SK-N-SH (cell line): ENCODE measurements around the gene GYS2. TPM values are rescaled to one million over a fixed set of nuclear protein-coding genes. Genes with fewer than 3 reads are reported as not detected.

Source experiments
- CTCF ChIA-PET: fragments of 300-600, 350-600 bp; formaldehyde crosslinking; extraction: SDS; loops from one replicate; lab custom pipeline; 2021; lab: Yijun Ruan, JAX
- POLR2A ChIA-PET: fragments of 350-600 bp; sonication (Branson Sonifier 250); formaldehyde crosslinking; extraction: SDS; loops from one replicate; lab custom pipeline; 2020; ENCODE audit warnings: antibody characterized with exemption, inconsistent platforms; lab: Yijun Ruan, JAX
- DNase-seq: peaks from one replicate; pipeline ENCODE4 v3.0.0; 2012
- H2AFZ ChIP-seq: fragments of 200-600 bp; sonication (generic); 2 replicates; pipeline ENCODE4 v1.8.1; 2016; ENCODE audit warnings: antibody characterized with exemption, mild to moderate bottlenecking, low read depth
- H3F3A ChIP-seq: fragments of 200-600 bp; sonication (generic); replicated peaks from 2 replicates; pipeline ENCODE3; 2016; ENCODE audit warnings: antibody characterized with exemption, mild to moderate bottlenecking; ENCODE audit not compliant: insufficient read depth
- H3K27ac ChIP-seq, 2 experiments: fragments of 200-500 bp in 1 of 2; fragments of 200-600 bp in 1 of 2; sonication (Bioruptor generic) in 1 of 2; sonication (generic), shearing (Covaris generic) in 1 of 2; 2 replicates each; pipeline versions ENCODE4 v1.5.1 to v1.6.1; 2014 to 2016; ENCODE audit warnings: low read depth in 2 of 2, inconsistent platforms in 1 of 2, low read length in 1 of 2, mild to moderate bottlenecking in 1 of 2, mixed read lengths in 1 of 2
- H3K27me3 ChIP-seq: fragments of 200-600 bp; sonication (generic), shearing (Covaris generic); 2 replicates; pipeline ENCODE4 v1.6.1; 2016; ENCODE audit warnings: mixed run types; ENCODE audit not compliant: insufficient read depth
- H3K36me3 ChIP-seq, 2 experiments: fragments of 200-500 bp in 1 of 2; fragments of 200-600 bp in 1 of 2; sonication (Bioruptor generic) in 1 of 2; sonication (generic) in 1 of 2; replicated peaks in 1 of 2; 2 replicates each; pipeline versions ENCODE3 to v1.5.1; 2014 to 2016; ENCODE audit warnings: low read length in 1 of 2, mild to moderate bottlenecking in 1 of 2; ENCODE audit not compliant: insufficient read depth in 2 of 2, control insufficient read depth in 1 of 2
- H3K4me1 ChIP-seq, 2 experiments: fragments of 200-500 bp in 1 of 2; fragments of 200-600 bp in 1 of 2; sonication (Bioruptor generic) in 1 of 2; sonication (generic), shearing (Covaris generic) in 1 of 2; 2 replicates each; pipeline versions ENCODE4 v1.5.1 to v1.6.1; 2014 to 2016; ENCODE audit warnings: low read depth in 1 of 2, low read length in 1 of 2, mixed run types in 1 of 2; ENCODE audit not compliant: insufficient read depth in 2 of 2, control insufficient read depth in 1 of 2
- H3K4me2 ChIP-seq: fragments of 200-600 bp; sonication (generic), shearing (Covaris generic); 2 replicates; pipeline ENCODE4 v1.6.1; 2017; ENCODE audit warnings: mixed run types
- H3K4me3 ChIP-seq, 2 experiments: fragments of 200-500 bp in 1 of 2; fragments of 200-600 bp in 1 of 2; sonication (Bioruptor generic) in 1 of 2; sonication (generic), shearing (Covaris generic) in 1 of 2; 2 replicates each; pipeline versions ENCODE4 v1.5.1 to v1.8.1; 2014 to 2016; ENCODE audit warnings: low read depth in 2 of 2, inconsistent platforms in 1 of 2, low read length in 1 of 2, mild to moderate bottlenecking in 1 of 2, mixed read lengths in 1 of 2, moderate library complexity in 1 of 2
- H3K79me2 ChIP-seq: fragments of 200-600 bp; sonication (generic); 2 replicates; pipeline ENCODE4 v1.8.1; 2017; ENCODE audit warnings: mild to moderate bottlenecking; ENCODE audit not compliant: insufficient read depth
- H3K9ac ChIP-seq: fragments of 200-600 bp; sonication (generic); 2 replicates; pipeline ENCODE4 v1.6.1; 2017; ENCODE audit warnings: mixed run types
- H3K9me2 ChIP-seq: fragments of 200-600 bp; sonication (generic); 2 replicates; pipeline ENCODE4 v1.6.1; 2017; ENCODE audit warnings: mixed run types
- H3K9me3 ChIP-seq: fragments of 200-600 bp; sonication (generic); 2 replicates; pipeline ENCODE4 v1.6.1; 2017; ENCODE audit warnings: mixed run types, mild to moderate bottlenecking, moderate library complexity
- H4K20me1 ChIP-seq: fragments of 200-600 bp; sonication (generic); 2 replicates; pipeline ENCODE4 v1.6.1; 2017; ENCODE audit warnings: mild to moderate bottlenecking, mixed run types; ENCODE audit not compliant: insufficient read depth
- CHD2 ChIP-seq: fragments of 150-350 bp; IDR thresholded peaks from 2 replicates; pipeline ENCODE4 v1.6.1; 2018; ENCODE audit warnings: low read length; ENCODE audit not compliant: partially characterized antibody
- CTCF ChIP-seq: fragments of 200-600 bp; sonication (generic); IDR thresholded peaks from 2 replicates; pipeline ENCODE4 v1.6.1; 2017; ENCODE audit warnings: antibody characterized with exemption, mild to moderate bottlenecking, moderate library complexity
- ELF1 ChIP-seq: IDR thresholded peaks from 2 replicates; pipeline ENCODE4 v1.4.0; 2012
- EZH2phosphoT487 ChIP-seq: fragments of 200-600 bp; sonication (generic); IDR thresholded peaks from 2 replicates; pipeline ENCODE4 v1.6.1; 2017; ENCODE audit warnings: low read depth, mixed run types, mild to moderate bottlenecking, antibody characterized with exemption, moderate library complexity, borderline replicate concordance
- FOSL2 ChIP-seq: IDR thresholded peaks from 2 replicates; pipeline ENCODE4 v1.4.0; 2012; ENCODE audit warnings: low read depth, mild to moderate bottlenecking, moderate library complexity, borderline replicate concordance
- FOXJ3 ChIP-seq: sonication (generic); formaldehyde crosslinking; IDR thresholded peaks from 2 replicates; pipeline ENCODE4 v1.5.1; 2020; ENCODE audit warnings: mild to moderate bottlenecking, missing genetic modification reagents
- FOXM1 ChIP-seq: IDR thresholded peaks from 2 replicates; pipeline ENCODE4 v1.4.0; 2012; ENCODE audit warnings: low read depth, mild to moderate bottlenecking
- GATA2 ChIP-seq: sonication (generic); formaldehyde crosslinking; IDR thresholded peaks from 2 replicates; pipeline ENCODE4 v1.5.0; 2020; ENCODE audit warnings: mild to moderate bottlenecking, missing genetic modification reagents
- MAX ChIP-seq: IDR thresholded peaks from 2 replicates; pipeline ENCODE4 v1.4.0; 2012; ENCODE audit warnings: low read depth
- NFIC ChIP-seq: IDR thresholded peaks from 2 replicates; pipeline ENCODE4 v1.4.0; 2012; ENCODE audit warnings: borderline replicate concordance
- NRF1 ChIP-seq: IDR thresholded peaks from 2 replicates; pipeline ENCODE4 v1.6.1; 2012; ENCODE audit warnings: low read depth, mild to moderate bottlenecking, low read length
- RCOR1 ChIP-seq: fragments of 150-350 bp; IDR thresholded peaks from 2 replicates; pipeline ENCODE4 v1.6.1; 2017; ENCODE audit warnings: antibody characterized with exemption, low read length
- SIN3A ChIP-seq: IDR thresholded peaks from 2 replicates; pipeline ENCODE4 v1.6.1; 2012; ENCODE audit warnings: low read depth, mild to moderate bottlenecking, low read length, moderate library complexity, borderline replicate concordance
- TEAD4 ChIP-seq: IDR thresholded peaks from 2 replicates; pipeline ENCODE4 v1.4.0; 2012; ENCODE audit warnings: mild to moderate bottlenecking, borderline replicate concordance; ENCODE audit not compliant: insufficient read depth
- USF2 ChIP-seq: fragments of 150-350 bp; IDR thresholded peaks from 2 replicates; pipeline ENCODE4 v1.6.1; 2017; ENCODE audit warnings: antibody characterized with exemption, low read length, low read depth, borderline replicate concordance
- WGBS: methylation state at CpG from one replicate; pipeline ENCODE4 v1.1.6; 2017; ENCODE audit warnings: low lambda C conversion rate; 5-methylcytosine and 5-hydroxymethylcytosine counted together
- polyA plus RNA-seq, 3 experiments: library from polyadenylated mRNA; depleted of rRNA; stranded (reverse); fragments of >200 nt; gene quantifications; 2 replicates each; pipeline ENCODE4 v1.2.3, GENCODE V29; 2012
- TF ChIP-seq, protein P1 (sequence below): IDR thresholded peaks from 2 replicates; pipeline ENCODE4 v1.6.1; 2012; ENCODE audit warnings: mild to moderate bottlenecking, low read depth, low read length, moderate library complexity

The GYS2 gene
- polyA plus RNA-seq, 1 of the 3 experiments (the other 2 are of a cell fraction), result not detected

DNA sequence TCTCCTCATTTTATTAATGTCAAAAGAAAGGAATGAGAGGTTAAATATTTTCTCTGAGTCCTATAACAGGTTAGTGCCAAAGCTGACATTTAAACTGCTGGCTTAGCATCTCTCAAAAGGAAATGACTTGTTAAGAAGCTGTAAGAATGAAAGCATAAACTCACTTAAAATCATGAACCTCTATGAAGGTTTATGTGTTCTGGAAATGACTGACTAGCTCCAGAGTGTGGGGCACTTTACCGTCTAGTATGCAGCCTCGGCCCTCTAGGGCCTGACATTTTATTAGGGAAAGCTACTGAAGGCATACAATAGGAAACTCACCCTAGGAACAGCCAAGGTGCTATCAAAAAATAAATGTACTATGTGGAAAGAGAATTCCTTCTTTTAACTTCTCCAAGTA, 43.5 kb downstream of the GYS2 start:
- H3K27ac ChIP-seq, result no peak overlapping the region
- H3F3A ChIP-seq, result no peaks in the 10 kb centered on the region
- H2AFZ ChIP-seq, result no peak overlapping the region
- no peak for DNase-seq
- H3K9ac ChIP-seq, result no peak overlapping the region
- H3K4me2 ChIP-seq, result no peak overlapping the region
- H3K36me3 ChIP-seq, result no peaks in the 10 kb centered on the region
- H3K79me2 ChIP-seq, result no peaks in the 10 kb centered on the region
- no peaks in the 10 kb centered on the region for H3K27me3 ChIP-seq
- H4K20me1 ChIP-seq, result no peaks in the 10 kb centered on the region
- ChIA-PET CTCF (no interaction called here), POLR2A (no interaction called here)
- TF ChIP-seq EZH2phosphoT487, result no peak
- no peak for TF ChIP-seq RCOR1
- TF ChIP-seq, protein P1, sequence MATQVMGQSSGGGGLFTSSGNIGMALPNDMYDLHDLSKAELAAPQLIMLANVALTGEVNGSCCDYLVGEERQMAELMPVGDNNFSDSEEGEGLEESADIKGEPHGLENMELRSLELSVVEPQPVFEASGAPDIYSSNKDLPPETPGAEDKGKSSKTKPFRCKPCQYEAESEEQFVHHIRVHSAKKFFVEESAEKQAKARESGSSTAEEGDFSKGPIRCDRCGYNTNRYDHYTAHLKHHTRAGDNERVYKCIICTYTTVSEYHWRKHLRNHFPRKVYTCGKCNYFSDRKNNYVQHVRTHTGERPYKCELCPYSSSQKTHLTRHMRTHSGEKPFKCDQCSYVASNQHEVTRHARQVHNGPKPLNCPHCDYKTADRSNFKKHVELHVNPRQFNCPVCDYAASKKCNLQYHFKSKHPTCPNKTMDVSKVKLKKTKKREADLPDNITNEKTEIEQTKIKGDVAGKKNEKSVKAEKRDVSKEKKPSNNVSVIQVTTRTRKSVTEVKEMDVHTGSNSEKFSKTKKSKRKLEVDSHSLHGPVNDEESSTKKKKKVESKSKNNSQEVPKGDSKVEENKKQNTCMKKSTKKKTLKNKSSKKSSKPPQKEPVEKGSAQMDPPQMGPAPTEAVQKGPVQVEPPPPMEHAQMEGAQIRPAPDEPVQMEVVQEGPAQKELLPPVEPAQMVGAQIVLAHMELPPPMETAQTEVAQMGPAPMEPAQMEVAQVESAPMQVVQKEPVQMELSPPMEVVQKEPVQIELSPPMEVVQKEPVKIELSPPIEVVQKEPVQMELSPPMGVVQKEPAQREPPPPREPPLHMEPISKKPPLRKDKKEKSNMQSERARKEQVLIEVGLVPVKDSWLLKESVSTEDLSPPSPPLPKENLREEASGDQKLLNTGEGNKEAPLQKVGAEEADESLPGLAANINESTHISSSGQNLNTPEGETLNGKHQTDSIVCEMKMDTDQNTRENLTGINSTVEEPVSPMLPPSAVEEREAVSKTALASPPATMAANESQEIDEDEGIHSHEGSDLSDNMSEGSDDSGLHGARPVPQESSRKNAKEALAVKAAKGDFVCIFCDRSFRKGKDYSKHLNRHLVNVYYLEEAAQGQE, result no peak
- no peak for TF ChIP-seq NFIC
- no peak for TF ChIP-seq TEAD4
- TF ChIP-seq FOSL2, result no peak
- no peak for TF ChIP-seq MAX
- TF ChIP-seq GATA2 (CRISPR knock-in tag), result no peak
- TF ChIP-seq CTCF, result no peak
- TF ChIP-seq USF2, result no peak
- no peak for TF ChIP-seq NRF1
- no peak for TF ChIP-seq SIN3A
- no peak for TF ChIP-seq ELF1
- no peak for TF ChIP-seq CHD2
- no peak for TF ChIP-seq FOXM1
- TF ChIP-seq FOXJ3, result no peak
- no peaks in the 10 kb centered on the region for H3K9me2 ChIP-seq
- H3K4me1 ChIP-seq, result no peaks in the 10 kb centered on the region
- no peaks in the 10 kb centered on the region for H3K9me3 ChIP-seq
- H3K4me3 ChIP-seq, result no peak overlapping the region
- WGBS, result 3% methylated on average over 2 of the region's 2 CpGs
